HCT116 (cell line): ENCODE data around the gene UPF2. TPM values are rescaled to one million over a fixed set of nuclear protein-coding genes. Genes with fewer than 3 reads are reported as not detected.

ENCODE experiments used
- ATAC-seq: fragments of 200-7000 bp; cut with Tn5 transposase; 2 replicates; pipeline ENCODE4 v1.9.1; 2020; ENCODE audit warnings: mild to moderate bottlenecking, moderate library complexity
- BruUV-seq: library from RNA; stranded (reverse); fragments of 400-500 nt; replicated peaks from 2 replicates; lab custom pipeline; 2021; lab: Mats Ljungman, UMichigan
- CTCF ChIA-PET: fragments of 300-600 bp; sonication (Branson Sonifier 250); formaldehyde crosslinking; loops from one replicate; lab custom pipeline; 2021; ENCODE audit warnings: antibody characterized with exemption; lab: Charles Lee
- POLR2A ChIA-PET: fragments of 300-600, 350-600 bp; sonication (Branson Sonifier 250); formaldehyde crosslinking; loops from one replicate; lab custom pipeline; 2021; ENCODE audit warnings: antibody characterized with exemption; lab: Charles Lee
- RAD21 ChIA-PET, 2 experiments: fragments of 300-600 bp; sonication (Branson Sonifier 250); formaldehyde crosslinking; loops; one replicate each; lab custom pipeline; 2023; ENCODE audit warnings: low total read pairs in 2 of 2; ENCODE audit not compliant: uncharacterized antibody in 2 of 2, unreplicated experiment in 2 of 2, low non-redundant PET in 1 of 2; lab: Charles Lee
- DNase-seq: peaks from one replicate; pipeline ENCODE4 v3.0.0-alpha.2; 2010; ENCODE audit warnings: low read depth, low spot score
- H2AFZ ChIP-seq: fragments of 200-600 bp; shearing (Covaris generic), sonication (generic); 2 replicates; pipeline ENCODE4 v1.6.1; 2017; ENCODE audit warnings: low read depth, mixed run types, mixed read lengths, antibody characterized with exemption, low read length; ENCODE audit not compliant: poor library complexity, severe bottlenecking
- H3K27ac ChIP-seq: 2 replicates; pipeline ENCODE4 v1.5.1; 2012; ENCODE audit warnings: low read depth, low read length
- H3K27me3 ChIP-seq: fragments of 200-600 bp; sonication (generic); 2 replicates; pipeline ENCODE4 v1.6.1; 2016; ENCODE audit warnings: mixed run types, low read length, mixed read lengths; ENCODE audit not compliant: insufficient read depth
- H3K36me3 ChIP-seq, 2 experiments: fragments of 200-500 bp in 1 of 2; fragments of 200-600 bp in 1 of 2; sonication (Bioruptor generic) in 1 of 2; sonication (generic) in 1 of 2; 2 replicates each; pipeline versions ENCODE4 v1.5.1 to v1.6.1; 2014 to 2016; ENCODE audit warnings: low read length in 2 of 2, inconsistent platforms in 1 of 2, mixed read lengths in 1 of 2, mixed run types in 1 of 2; ENCODE audit not compliant: insufficient read depth in 2 of 2, control insufficient read depth in 1 of 2
- H3K4me1 ChIP-seq, 2 experiments: fragments of 200-600 bp in 1 of 2; sonication (generic) in 1 of 2; 2 replicates each; pipeline versions ENCODE4 v1.5.1 to v1.6.1; 2012 to 2017; ENCODE audit warnings: low read length in 2 of 2, inconsistent platforms in 1 of 2, mild to moderate bottlenecking in 1 of 2, mixed read lengths in 1 of 2, mixed run types in 1 of 2, moderate library complexity in 1 of 2; ENCODE audit not compliant: insufficient read depth in 2 of 2, control insufficient read depth in 1 of 2
- H3K4me2 ChIP-seq: fragments of 200-600 bp; sonication (generic); 2 replicates; pipeline ENCODE4 v1.6.1; 2017; ENCODE audit warnings: mixed run types, low read length, mixed read lengths
- H3K4me3 ChIP-seq, 2 experiments: fragments of 200-600 bp in 1 of 2; sonication (generic) in 1 of 2; replicated peaks in 1 of 2; 2 replicates each; pipeline ENCODE4 v1.5.1; 2011 to 2016; ENCODE audit warnings: low read length in 2 of 2, control low read depth in 1 of 2, low read depth in 1 of 2, mild to moderate bottlenecking in 1 of 2, mixed read lengths in 1 of 2, mixed run types in 1 of 2
- H3K79me2 ChIP-seq: fragments of 200-600 bp; sonication (generic); 2 replicates; pipeline ENCODE4 v1.6.1; 2017; ENCODE audit warnings: mild to moderate bottlenecking, mixed run types, low read length, moderate library complexity, mixed read lengths; ENCODE audit not compliant: insufficient read depth
- H3K9ac ChIP-seq: fragments of 200-600 bp; sonication (generic); 2 replicates; pipeline ENCODE4 v1.6.1; 2016; ENCODE audit warnings: low read length, mixed read lengths
- H3K9me2 ChIP-seq: fragments of 200-600 bp; sonication (generic), shearing (Covaris generic); 2 replicates; pipeline ENCODE4 v1.6.1; 2017; ENCODE audit warnings: mixed run types, mild to moderate bottlenecking, moderate library complexity; ENCODE audit not compliant: insufficient read depth
- H3K9me3 ChIP-seq, 2 experiments: fragments of 200-500 bp in 1 of 2; fragments of 200-600 bp in 1 of 2; sonication (Bioruptor generic) in 1 of 2; sonication (generic) in 1 of 2; 2 replicates each; pipeline ENCODE4 v1.6.1; 2014 to 2017; ENCODE audit warnings: low read length in 2 of 2, mixed read lengths in 2 of 2, inconsistent platforms in 1 of 2, low read depth in 1 of 2, mild to moderate bottlenecking in 1 of 2, mixed run types in 1 of 2, moderate library complexity in 1 of 2; ENCODE audit not compliant: control insufficient read depth in 1 of 2, insufficient read depth in 1 of 2
- H4K20me1 ChIP-seq: fragments of 200-600 bp; sonication (generic), shearing (Covaris generic); 2 replicates; pipeline ENCODE4 v1.6.1; 2017; ENCODE audit warnings: mixed run types, mild to moderate bottlenecking, moderate library complexity; ENCODE audit not compliant: insufficient read depth
- ATF3 ChIP-seq: IDR thresholded peaks from 2 replicates; pipeline ENCODE4 v1.6.1; 2012
- CBX3 ChIP-seq: IDR thresholded peaks from 2 replicates; pipeline ENCODE4 v1.6.1; 2012; ENCODE audit warnings: low read depth
- EGR1 ChIP-seq: IDR thresholded peaks from 2 replicates; pipeline ENCODE4 v1.6.1; 2012; ENCODE audit warnings: low read depth
- EZH2 ChIP-seq: fragments of 200-600 bp; sonication (generic); IDR thresholded peaks from 2 replicates; pipeline ENCODE4 v1.6.1; 2017; ENCODE audit warnings: antibody characterized with exemption, mixed run types
- EZH2phosphoT487 ChIP-seq: fragments of 200-600 bp; IDR thresholded peaks from 2 replicates; pipeline ENCODE4 v1.6.1; 2018; ENCODE audit warnings: antibody characterized with exemption, borderline replicate concordance
- JUND ChIP-seq: IDR thresholded peaks from 2 replicates; pipeline ENCODE4 v1.6.1; 2012
- MAX ChIP-seq: IDR thresholded peaks from 2 replicates; pipeline ENCODE4 v1.6.1; 2012
- POLR2A ChIP-seq: IDR thresholded peaks from 2 replicates; pipeline ENCODE4 v1.7.0; 2011; ENCODE audit warnings: borderline replicate concordance; ENCODE audit not compliant: insufficient read depth, insufficient read length; ENCODE audit errors: extremely low read depth
- RAD21 ChIP-seq: IDR thresholded peaks from 2 replicates; pipeline ENCODE4 v1.6.1; 2012; ENCODE audit warnings: low read depth, mild to moderate bottlenecking
- REST ChIP-seq: IDR thresholded peaks from 2 replicates; pipeline ENCODE4 v1.6.1; 2012; ENCODE audit warnings: low read depth
- SP1 ChIP-seq: IDR thresholded peaks from 2 replicates; pipeline ENCODE4 v1.6.1; 2012; ENCODE audit warnings: low read depth
- SRF ChIP-seq: IDR thresholded peaks from 2 replicates; pipeline ENCODE4 v1.6.1; 2012; ENCODE audit warnings: low read depth
- ZBTB33 ChIP-seq: IDR thresholded peaks from 2 replicates; pipeline ENCODE4 v1.6.1; 2011; ENCODE audit warnings: mild to moderate bottlenecking, low read length, moderate library complexity; ENCODE audit not compliant: insufficient replicate concordance; ENCODE audit errors: extremely low read depth
- ZFX ChIP-seq: fragments of 450-650 bp; IDR thresholded peaks from 2 replicates; pipeline ENCODE4 v1.6.1; 2017
- ZNF274 ChIP-seq: fragments of 200-500 bp; sonication (Bioruptor generic); IDR thresholded peaks from 2 replicates; pipeline ENCODE4 v1.6.1; 2014; ENCODE audit warnings: mild to moderate bottlenecking, low read depth, low read length, inconsistent platforms
- intact Hi-C: fragments of 100-400 bp; cut with micrococcal nuclease; formaldehyde crosslinking; loops from 2 replicates; pipeline ENCODE4 v1.10.0; 2022
- total RNA-seq: library from RNA; stranded (reverse); gene quantifications from one replicate; pipeline ENCODE4 v1.2.1, GENCODE V29; 2021; ENCODE audit not compliant: unreplicated experiment

UPF2 gene
- total RNA-seq, 1 experiment from 2014 or later: 27.3 TPM

GRCh38 chr10:11906714-11907113 lies 135.9 kb downstream of the UPF2 start:
- no peak overlapping the region for H3K9ac ChIP-seq
- no peak for DNase-seq
- H3K4me2 ChIP-seq: no peak overlapping the region
- no peak for ATAC-seq
- peaks cover 0 to 24% of the 10 kb centered on the region in 2 experiments; a peak in 2 of 4 replicates for H3K4me1 ChIP-seq
- CTCF ChIA-PET: no interaction called here
- no peak overlapping the region for H2AFZ ChIP-seq
- BruUV-seq: no TSS peak
- RAD21 ChIA-PET: no interaction called here
- no peaks in the 10 kb centered on the region for H3K79me2 ChIP-seq
- H3K9me2 ChIP-seq: no peaks in the 10 kb centered on the region
- intact Hi-C loops: no loop called here
- no peaks in the 10 kb centered on the region for H3K9me3 ChIP-seq
- TF ChIP-seq RAD21 (no peak), REST (no peak), SP1 (no peak), POLR2A (no peak), EZH2phosphoT487 (no peak), JUND (no peak), ZBTB33 (no peak), SRF (no peak), MAX (no peak), EZH2 (no peak), EGR1 (no peak), ZNF274 (no peak), ZFX (no peak), ATF3 (no peak), CBX3 (no peak)
- no peaks in the 10 kb centered on the region for H4K20me1 ChIP-seq
- no peak overlapping the region for H3K27ac ChIP-seq
- no peaks in the 10 kb centered on the region for H3K27me3 ChIP-seq
- POLR2A ChIA-PET: interaction anchor here (1.5 kb wide), 1 partner anchor 31 kb away, joined by 4 read pairs; no protein-coding TSS in a partner anchor
- no peaks in the 10 kb centered on the region for H3K36me3 ChIP-seq
- no peak overlapping the region for H3K4me3 ChIP-seq
